D721Med (cell line): ENCODE data around the gene BZW1.
"Not testable (repeated sequence)": the region's sequence is repeated elsewhere in the genome, so short reads cannot be mapped to it uniquely, and the experiment has no call there.

Experiments used
- DNase-seq: peaks from one replicate; pipeline ENCODE4 v3.0.0; 2011; ENCODE audit warnings: low spot score; ENCODE audit not compliant: insufficient read length
- FAIRE-seq: peaks from 2 replicates; lab custom pipeline; 2011; peaks lifted over from hg19 to GRCh38; lab: Jason Lieb, UNC
- TF ChIP-seq, protein P1 (sequence below): IDR thresholded peaks from 2 replicates; pipeline ENCODE4 v1.5.1; 2012; ENCODE audit warnings: mild to moderate bottlenecking, control low read depth; ENCODE audit not compliant: insufficient read depth; ENCODE audit errors: missing control alignments

Gene BZW1

DNA sequence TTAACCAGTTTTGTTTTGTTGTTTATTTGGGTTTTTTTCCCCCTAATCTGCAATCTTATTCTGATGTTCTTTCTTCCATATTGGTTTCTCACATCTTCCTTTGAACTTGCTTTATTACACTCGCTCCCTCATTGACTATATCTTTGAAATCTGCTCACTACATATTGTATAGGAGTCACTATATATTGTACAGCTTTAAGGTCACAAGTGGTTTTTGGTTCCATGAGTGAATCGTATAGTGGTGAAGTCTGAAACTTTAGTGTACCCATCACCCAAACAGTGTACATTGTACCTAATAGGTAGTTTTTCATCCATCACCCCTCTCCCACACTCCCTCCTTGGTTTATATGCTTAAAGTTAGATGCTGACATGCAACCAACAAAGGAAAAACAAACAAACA is 11.3 kb upstream of the BZW1 start:
- FAIRE-seq (no peak), DNase-seq (no peak)
- TF ChIP-seq, protein P1, sequence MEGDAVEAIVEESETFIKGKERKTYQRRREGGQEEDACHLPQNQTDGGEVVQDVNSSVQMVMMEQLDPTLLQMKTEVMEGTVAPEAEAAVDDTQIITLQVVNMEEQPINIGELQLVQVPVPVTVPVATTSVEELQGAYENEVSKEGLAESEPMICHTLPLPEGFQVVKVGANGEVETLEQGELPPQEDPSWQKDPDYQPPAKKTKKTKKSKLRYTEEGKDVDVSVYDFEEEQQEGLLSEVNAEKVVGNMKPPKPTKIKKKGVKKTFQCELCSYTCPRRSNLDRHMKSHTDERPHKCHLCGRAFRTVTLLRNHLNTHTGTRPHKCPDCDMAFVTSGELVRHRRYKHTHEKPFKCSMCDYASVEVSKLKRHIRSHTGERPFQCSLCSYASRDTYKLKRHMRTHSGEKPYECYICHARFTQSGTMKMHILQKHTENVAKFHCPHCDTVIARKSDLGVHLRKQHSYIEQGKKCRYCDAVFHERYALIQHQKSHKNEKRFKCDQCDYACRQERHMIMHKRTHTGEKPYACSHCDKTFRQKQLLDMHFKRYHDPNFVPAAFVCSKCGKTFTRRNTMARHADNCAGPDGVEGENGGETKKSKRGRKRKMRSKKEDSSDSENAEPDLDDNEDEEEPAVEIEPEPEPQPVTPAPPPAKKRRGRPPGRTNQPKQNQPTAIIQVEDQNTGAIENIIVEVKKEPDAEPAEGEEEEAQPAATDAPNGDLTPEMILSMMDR = no peak

DNA sequence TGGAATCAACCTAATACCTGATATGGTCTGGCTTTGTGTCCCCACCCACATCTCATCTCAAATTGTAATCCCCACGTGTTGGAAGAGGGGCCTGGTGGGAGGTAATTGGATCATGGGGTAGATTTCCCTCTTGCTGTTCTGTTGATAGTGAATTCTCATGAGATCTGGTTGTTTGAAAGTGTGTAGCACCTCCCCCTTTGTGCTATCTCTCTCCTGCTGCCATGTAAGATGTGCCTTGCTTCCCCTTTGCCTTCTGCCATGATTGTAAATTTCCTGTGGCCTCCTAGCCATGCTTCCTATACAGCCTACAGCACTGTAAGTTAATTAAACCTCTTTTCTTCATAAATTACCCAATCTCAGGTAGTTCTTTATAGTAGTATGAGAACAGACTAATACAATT is 10.3 kb upstream of the BZW1 start:
- not testable (repeated sequence) for FAIRE-seq, DNase-seq

DNA sequence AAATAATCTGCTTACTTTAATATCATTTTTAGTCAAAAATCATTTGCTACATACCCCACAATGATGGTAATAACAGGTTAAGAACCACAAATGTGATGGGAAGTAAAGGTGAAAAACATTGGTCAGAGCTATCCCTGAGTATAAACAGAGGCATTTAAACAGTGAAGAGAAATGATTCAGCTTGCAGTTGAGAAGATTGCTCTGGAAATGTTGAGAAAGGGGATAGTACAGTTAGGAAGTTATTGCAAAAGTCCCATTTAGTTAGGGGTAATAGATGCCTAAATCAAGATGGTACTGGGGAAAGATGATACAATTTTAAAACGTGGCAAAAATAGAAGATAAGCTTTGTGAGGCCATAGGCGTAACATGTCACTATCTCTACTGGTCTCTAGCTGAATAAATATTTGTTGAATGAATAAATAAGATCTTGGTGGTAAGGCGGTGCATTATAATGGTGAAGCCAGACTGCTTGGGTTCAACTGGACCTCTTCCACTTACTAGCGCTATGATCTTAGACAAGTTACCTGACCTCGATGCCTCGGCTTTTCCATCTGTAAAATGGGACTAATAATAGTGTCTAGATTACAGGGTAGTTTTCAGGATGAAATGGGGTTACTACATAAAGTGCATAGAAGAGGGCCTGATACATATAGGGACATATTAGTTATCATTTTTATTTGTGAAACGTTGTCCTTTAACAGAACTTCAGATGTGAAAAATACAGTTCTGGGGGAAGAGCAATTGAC is 2.0 kb upstream of the BZW1 start:
- TF ChIP-seq, protein P1 = no peak
- FAIRE-seq (no peak), DNase-seq (no peak)

DNA sequence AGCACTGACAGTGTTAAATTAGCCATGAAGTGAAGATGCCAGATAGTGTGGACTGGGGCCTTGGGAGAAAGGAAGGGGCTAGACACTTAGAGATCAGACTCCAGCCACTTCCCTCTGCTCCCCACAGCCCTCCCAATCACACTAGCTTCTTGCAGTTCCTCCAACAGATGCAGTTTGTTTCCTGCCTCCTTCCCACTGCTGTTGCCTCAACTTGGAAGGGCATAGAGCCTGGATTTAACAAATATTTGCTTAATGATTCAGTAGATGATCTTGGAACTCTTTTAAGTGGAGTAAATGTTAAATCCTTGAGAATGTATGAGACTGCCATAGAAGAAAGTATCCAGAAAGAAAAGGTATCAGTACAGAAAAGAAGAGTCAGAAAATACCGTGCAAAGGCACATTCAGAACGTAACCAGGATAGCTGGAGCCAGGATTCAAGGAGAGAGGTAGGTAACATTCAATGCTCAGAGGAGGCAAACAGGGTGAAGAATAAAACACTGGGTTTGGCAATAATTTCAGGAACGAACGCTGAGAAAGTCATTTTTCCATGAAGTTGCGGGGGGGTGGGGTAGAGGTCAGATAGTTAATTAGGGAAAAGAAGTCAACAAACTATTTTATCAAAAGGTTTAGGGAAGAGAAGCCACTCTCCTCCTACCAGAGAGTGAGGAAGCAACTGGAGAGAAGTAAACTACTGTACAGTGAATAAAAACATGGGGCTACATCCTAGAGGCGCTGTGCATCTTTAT is 1.3 kb upstream of the BZW1 start:
- no peak for FAIRE-seq
- TF ChIP-seq, protein P1 = no peak
- DNase-seq = no peak

DNA sequence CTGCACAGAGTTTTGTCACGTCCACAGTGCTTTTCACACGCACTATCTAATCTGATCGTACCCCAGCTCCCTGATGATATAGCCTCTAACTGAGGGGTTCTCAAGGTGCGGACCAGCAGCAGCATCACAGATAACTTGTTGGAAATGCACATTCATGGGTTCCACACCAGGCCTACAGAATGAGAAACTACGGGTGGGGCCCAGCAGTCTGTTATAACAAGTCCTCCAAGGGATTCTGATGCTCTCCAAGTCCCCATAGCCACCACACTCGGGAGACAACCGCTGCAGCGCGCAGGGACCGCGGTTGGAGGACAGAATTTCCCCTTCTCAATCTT is 745 bp upstream of the BZW1 start:
- FAIRE-seq (no peak), DNase-seq (no peak)
- TF ChIP-seq, protein P1 = no peak

DNA sequence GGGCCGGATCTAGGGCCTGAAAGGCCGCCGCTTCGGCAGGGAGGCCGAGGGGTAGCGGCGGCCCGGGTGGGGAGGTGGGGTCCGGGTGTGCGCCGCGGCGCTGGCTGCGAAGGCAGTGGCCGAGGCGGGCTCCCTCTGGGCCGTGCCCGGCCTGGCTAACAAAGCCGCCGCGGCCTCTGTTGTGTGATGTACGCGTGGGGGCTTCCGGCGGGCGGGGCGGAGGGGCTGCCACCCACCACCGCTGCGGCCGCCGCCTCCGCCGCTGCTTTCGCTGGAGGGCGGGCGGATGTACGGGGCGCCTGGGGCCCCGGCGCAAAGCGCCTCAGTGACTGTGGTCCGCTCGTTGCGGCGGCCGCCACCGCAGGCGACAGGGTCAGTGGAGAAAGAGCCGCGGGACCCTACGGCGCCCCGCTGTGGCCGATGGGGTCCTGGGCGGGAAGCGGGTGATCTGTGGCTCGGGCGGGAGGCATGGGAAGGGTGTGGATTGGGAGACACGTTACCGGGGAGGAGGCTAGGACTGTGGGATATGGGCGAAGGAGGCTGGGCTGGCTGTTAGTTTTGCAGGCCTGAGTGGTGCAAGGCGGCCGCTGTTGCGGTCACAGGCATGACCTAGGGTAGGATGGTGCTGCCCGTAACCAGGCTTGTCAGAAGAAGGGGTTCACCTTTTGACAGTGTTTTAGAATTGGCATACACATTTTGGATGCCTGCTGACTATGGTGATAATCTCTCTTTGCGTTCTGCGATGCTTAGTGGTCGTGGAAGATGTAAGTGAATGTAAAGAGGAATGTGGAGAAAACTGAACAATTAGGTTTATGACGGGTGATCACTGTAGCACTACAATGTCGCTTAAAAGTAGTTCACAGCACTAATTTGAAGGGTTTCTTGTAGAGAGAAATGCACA is 662 bp downstream of the BZW1 start:
- DNase-seq = no peak
- no peak for FAIRE-seq
- TF ChIP-seq, protein P1 = peak; percentile 48

DNA sequence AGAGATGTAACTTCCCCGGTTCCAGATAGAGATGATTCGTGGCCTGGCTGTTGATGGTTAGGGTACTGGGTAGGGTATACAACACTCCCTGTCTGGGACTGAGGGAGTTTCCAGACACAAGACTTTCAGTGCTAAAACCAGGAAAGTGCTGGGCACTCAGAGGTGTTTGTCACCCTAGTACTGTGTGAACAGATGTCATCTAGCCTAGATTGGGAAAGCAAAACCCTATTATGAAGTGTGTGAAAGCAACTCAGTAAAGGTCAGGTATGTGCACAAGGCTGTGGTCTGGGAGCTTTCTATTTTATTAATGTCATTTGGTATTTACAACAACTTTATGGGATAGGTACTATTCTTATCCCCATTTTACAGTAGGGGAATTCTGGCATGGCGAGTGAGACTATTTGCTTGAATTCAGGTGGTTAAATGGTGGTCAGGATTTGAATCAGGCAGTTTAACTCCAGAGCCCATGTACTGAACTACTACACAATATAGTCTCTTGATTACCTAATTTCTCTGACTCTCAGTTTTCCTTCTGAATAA is 2.6 kb downstream of the BZW1 start:
- TF ChIP-seq, protein P1 = no peak
- FAIRE-seq (no peak), DNase-seq (no peak)
